Left lung (tissue), 10 donors: Measurements from ENCODE around the gene TRAF3IP3. TPM values are rescaled to one million over a fixed set of nuclear protein-coding genes. Genes with fewer than 3 reads are reported as not detected.

ENCODE experiments used
- ATAC-seq: fragments of 200-7000 bp; cut with Tn5 transposase; one replicate; pipeline ENCODE4 v1.9.1; 2020; ENCODE audit warnings: moderate library complexity
- DNase-seq, 4 donors: peaks; one replicate each; pipeline ENCODE4 v3.0.0-alpha.2; 2013 to 2020
- H3K27ac ChIP-seq, 2 donors: fragments of 200-600 bp; sonication (generic) in 1 of 2; one replicate each; pipeline versions ENCODE4 v1.5.0 to v1.8.0; 2020 to 2021
- H3K27me3 ChIP-seq, 2 donors: fragments of 200-600 bp; sonication (generic) in 1 of 2; one replicate each; pipeline versions ENCODE4 v1.5.0 to v1.8.0; 2020 to 2021
- H3K36me3 ChIP-seq, 2 donors: fragments of 200-600 bp; sonication (generic) in 1 of 2; one replicate each; pipeline versions ENCODE4 v1.5.0 to v1.8.0; 2020 to 2021
- H3K4me1 ChIP-seq, 2 donors: fragments of 200-600 bp; one replicate each; pipeline ENCODE4 v1.8.0; 2021
- H3K4me3 ChIP-seq, 2 donors: fragments of 200-600 bp; sonication (generic) in 1 of 2; one replicate each; pipeline versions ENCODE4 v1.5.0 to v1.8.0; 2020 to 2021; ENCODE audit warnings: mild to moderate bottlenecking in 1 of 2
- H3K9me3 ChIP-seq, 2 donors: fragments of 200-600 bp; sonication (generic) in 1 of 2; one replicate each; pipeline versions ENCODE4 v1.5.0 to v1.8.0; 2020 to 2021
- intact Hi-C, 2 donors: fragments of 100-400 bp; cut with DNase I; formaldehyde crosslinking; loops; one replicate each; pipeline versions ENCODE4 v1.11.2 to v1.14.2; 2022
- polyA plus RNA-seq, 6 donors: library from polyadenylated mRNA; unstranded; fragments of 120-200 nt; gene quantifications; one replicate each; pipeline ENCODE4 v1.2.1, GENCODE V29; 2013; ENCODE audit not compliant: insufficient read length in 6 of 6
- total RNA-seq, 2 donors: library from RNA; stranded (reverse); fragmentation: NEBNext Ultra II Directional; extraction: Animal tissue kit (Norgen Biotek cat#: 25700); gene quantifications; one replicate each; pipeline ENCODE4 v1.2.1, GENCODE V29; 2021
- TF ChIP-seq, protein P1 (sequence below), 2 donors: fragments of 200-600 bp; sonication (generic) in 1 of 2; IDR thresholded peaks; one replicate each; pipeline versions ENCODE4 v1.5.0 to v1.8.0; 2021; ENCODE audit warnings: antibody characterized with exemption in 2 of 2
- donor health status: DM: no; HTN: yes; CAD: no.
- donor health status: DM: no; HTN: no; CAD: no.

The TRAF3IP3 gene
- total and polyA plus RNA-seq, 8 donors = 2.2 to 13.5 (median 3.1) TPM

- H3K27me3 ChIP-seq = no peaks in the 10 kb centered on the region
- no peak overlapping the region for H3K4me3 ChIP-seq
- TF ChIP-seq, protein P1, sequence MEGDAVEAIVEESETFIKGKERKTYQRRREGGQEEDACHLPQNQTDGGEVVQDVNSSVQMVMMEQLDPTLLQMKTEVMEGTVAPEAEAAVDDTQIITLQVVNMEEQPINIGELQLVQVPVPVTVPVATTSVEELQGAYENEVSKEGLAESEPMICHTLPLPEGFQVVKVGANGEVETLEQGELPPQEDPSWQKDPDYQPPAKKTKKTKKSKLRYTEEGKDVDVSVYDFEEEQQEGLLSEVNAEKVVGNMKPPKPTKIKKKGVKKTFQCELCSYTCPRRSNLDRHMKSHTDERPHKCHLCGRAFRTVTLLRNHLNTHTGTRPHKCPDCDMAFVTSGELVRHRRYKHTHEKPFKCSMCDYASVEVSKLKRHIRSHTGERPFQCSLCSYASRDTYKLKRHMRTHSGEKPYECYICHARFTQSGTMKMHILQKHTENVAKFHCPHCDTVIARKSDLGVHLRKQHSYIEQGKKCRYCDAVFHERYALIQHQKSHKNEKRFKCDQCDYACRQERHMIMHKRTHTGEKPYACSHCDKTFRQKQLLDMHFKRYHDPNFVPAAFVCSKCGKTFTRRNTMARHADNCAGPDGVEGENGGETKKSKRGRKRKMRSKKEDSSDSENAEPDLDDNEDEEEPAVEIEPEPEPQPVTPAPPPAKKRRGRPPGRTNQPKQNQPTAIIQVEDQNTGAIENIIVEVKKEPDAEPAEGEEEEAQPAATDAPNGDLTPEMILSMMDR (IDR thresholded peaks at IDR 0.05) = no peak
- ATAC-seq (no peak), DNase-seq (no peak)
- H3K9me3 ChIP-seq = no peaks in the 10 kb centered on the region
- peaks cover 0 to 40% of the 10 kb centered on the region in 2 donors for H3K4me1 ChIP-seq
- intact Hi-C loops = no loop called here
- H3K36me3 ChIP-seq = peaks cover 0 to 29% of the 10 kb centered on the region in 2 donors
- no peak overlapping the region for H3K27ac ChIP-seq
Measured at GRCh38 chr1:209761011-209761635, 5.3 kb downstream of the TRAF3IP3 start.

GRCh38 chr1:209766051-209766450 lies 10.2 kb downstream of the TRAF3IP3 start:
- Histone ChIP-seq H3K36me3 (peaks cover 0 to 21% of the 10 kb centered on the region in 2 donors), H3K27me3 (no peaks in the 10 kb centered on the region), H3K27ac (peak overlapping the region in 1 of 2 donors; percentile 76), H3K4me3 (no peak overlapping the region), H3K4me1 (peaks cover 8 to 53% of the 10 kb centered on the region in 2 donors), H3K9me3 (no peaks in the 10 kb centered on the region)
- TF ChIP-seq, protein P1 (IDR thresholded peaks at IDR 0.05) = no peak
- DNase-seq = no peak
- intact Hi-C loops = no loop called here
- no peak for ATAC-seq

DNA sequence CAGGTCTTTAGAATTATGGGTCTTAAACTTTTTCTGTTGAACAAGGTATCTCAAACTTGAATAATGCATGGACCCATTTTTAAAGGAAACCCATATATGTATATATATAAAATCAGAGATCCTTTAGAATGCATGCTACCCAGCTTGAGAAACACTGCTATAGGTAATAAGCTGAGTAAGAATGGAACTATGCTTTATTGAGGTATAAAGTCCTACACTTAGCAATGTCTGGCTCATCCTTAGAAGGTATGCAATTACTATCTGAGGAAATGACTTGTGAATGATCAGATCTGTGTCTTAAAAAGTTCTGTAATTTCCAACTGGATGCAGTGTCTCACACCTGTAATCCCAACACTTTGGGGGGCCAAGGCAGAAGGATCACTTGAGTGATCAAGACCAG lies 11.2 kb downstream of the TRAF3IP3 start:
- H3K9me3 ChIP-seq = no peaks in the 10 kb centered on the region
- ATAC-seq (no peak), DNase-seq (no peak)
- H3K36me3 ChIP-seq = peaks cover 0 to 15% of the 10 kb centered on the region in 2 donors
- H3K4me1 ChIP-seq = peaks cover 8 to 53% of the 10 kb centered on the region in 2 donors
- intact Hi-C loops = no loop called here
- peak overlapping the region in 1 of 2 donors; percentile 87 for H3K27ac ChIP-seq
- TF ChIP-seq, protein P1 (IDR thresholded peaks at IDR 0.05) = no peak
- H3K4me3 ChIP-seq = no peak overlapping the region
- H3K27me3 ChIP-seq = no peaks in the 10 kb centered on the region

GRCh38 chr1:209767706-209768105 lies 11.9 kb downstream of the TRAF3IP3 start:
- DNase-seq = no peak
- peak; percentile 23 for ATAC-seq
- Histone ChIP-seq H3K4me3 (no peak overlapping the region), H3K4me1 (peaks cover 8 to 49% of the 10 kb centered on the region in 2 donors), H3K9me3 (no peaks in the 10 kb centered on the region), H3K27ac (peak overlapping the region in 1 of 2 donors; percentile 87), H3K36me3 (peaks cover 0 to 9% of the 10 kb centered on the region in 2 donors), H3K27me3 (no peaks in the 10 kb centered on the region)
- intact Hi-C loops = no loop called here
- TF ChIP-seq, protein P1 (IDR thresholded peaks at IDR 0.05) = no peak

GRCh38 chr1:209768354-209768774 lies 12.5 kb downstream of the TRAF3IP3 start:
- ATAC-seq (peak; percentile 21), DNase-seq (no peak)
- TF ChIP-seq, protein P1 (IDR thresholded peaks at IDR 0.05) = no peak
- H3K9me3 ChIP-seq = no peaks in the 10 kb centered on the region
- H3K27me3 ChIP-seq = no peaks in the 10 kb centered on the region
- peaks cover 8 to 49% of the 10 kb centered on the region in 2 donors for H3K4me1 ChIP-seq
- intact Hi-C loops = no loop called here
- peak overlapping the region in 1 of 2 donors; percentile 87 for H3K27ac ChIP-seq
- H3K4me3 ChIP-seq = peak overlapping the region in 1 of 2 donors; percentile 29
- peaks cover 0 to 3% of the 10 kb centered on the region in 2 donors for H3K36me3 ChIP-seq
